GM21447 (cell line): ENCODE measurements around the gene SYT1.
"Not testable (repeated sequence)": the region's sequence is repeated elsewhere in the genome, so short reads cannot be mapped to it uniquely, and the experiment has no call there.

ENCODE experiments used
- ATAC-seq: cut with Tn5 transposase; IDR thresholded peaks from one replicate; pipeline ENCODE4 v1.9.1; 2021; ENCODE audit not compliant: unreplicated experiment

SYT1 gene

DNA sequence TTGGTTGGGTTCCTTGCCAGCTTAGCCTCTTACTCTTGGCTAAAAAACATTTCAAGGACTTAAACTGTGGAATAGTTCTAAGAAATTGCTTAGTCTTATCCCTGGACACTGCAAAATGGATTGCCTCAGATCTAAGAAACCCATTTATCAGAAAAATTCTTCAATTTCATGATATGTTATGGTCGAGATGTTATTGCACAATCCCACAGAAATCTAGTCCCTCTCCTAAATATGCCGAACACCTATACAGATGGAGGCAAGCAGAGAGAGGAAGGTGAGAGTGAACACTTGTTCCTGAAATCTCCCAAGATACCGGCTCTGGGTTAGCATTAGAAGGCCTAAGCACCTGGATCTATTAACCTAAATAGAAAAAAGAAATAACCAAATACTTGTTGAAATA, 559.0 kb downstream of the SYT1 start:
- no peak for ATAC-seq

DNA sequence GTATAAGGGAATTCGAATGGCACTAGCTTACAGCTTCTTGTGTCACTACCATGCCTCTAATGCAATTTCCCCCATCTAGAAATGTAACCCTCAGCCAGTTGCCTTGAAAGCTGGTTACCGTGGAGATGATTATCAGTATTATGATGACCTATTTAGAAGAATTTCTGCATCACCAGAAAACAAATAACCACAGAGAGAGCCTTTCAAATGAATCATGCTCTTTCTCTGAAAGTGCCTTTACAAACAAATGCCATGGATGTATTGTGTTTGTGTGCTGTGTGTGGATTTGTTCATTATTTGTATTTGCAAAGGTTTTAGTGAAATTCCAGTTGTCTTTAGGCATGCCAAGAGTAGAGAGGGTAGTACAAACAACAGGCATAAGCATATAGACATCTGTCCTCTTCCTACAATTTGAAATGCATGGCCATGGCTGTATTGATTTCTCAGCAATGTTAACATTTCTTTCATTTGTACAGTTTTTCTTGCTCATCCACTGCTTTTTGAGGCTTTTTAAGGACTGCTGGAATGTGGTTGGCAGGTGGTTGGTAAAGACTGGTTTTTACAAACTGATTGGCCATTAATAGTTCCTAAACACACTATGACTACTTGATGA, 559.6 kb downstream of the SYT1 start:
- ATAC-seq: no peak

DNA sequence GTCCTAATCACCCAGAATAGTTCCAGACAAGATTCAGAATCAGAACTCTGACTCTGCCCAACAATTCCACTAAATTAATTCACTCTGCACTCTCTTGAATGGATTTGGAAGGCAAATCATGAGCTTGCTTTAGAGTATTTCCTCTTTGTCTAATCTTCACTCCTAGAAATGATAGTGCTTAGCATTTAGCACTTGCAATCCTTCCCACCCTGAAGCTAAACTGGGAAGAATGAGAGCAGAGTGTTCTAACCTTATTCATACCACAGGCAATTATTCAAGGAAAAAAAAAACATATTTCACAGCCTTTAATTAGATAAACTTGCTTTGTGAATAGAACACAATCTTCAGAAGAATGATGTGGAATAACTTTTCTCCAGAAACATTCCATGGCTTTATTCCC, 561.5 kb downstream of the SYT1 start:
- ATAC-seq: no peak

DNA sequence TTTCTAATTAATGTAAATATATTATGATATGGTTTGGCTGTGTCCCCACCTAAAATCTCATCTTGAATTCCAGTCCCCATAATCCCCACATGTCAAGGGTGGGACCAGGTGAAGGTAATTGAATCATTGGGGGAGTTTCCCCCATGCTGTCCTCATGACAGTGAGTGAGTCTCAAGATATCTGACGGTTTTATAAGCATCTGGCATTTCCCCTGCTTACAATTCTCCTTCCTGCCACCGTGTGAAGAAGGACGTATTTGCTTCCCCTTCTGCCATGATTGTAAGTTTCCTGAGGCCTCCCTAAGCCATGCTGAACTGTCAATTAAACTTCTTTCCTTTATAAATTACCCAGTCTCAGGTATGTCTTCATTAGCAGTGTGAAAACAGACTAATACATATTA, 562.2 kb downstream of the SYT1 start:
- ATAC-seq: not testable (repeated sequence)

DNA sequence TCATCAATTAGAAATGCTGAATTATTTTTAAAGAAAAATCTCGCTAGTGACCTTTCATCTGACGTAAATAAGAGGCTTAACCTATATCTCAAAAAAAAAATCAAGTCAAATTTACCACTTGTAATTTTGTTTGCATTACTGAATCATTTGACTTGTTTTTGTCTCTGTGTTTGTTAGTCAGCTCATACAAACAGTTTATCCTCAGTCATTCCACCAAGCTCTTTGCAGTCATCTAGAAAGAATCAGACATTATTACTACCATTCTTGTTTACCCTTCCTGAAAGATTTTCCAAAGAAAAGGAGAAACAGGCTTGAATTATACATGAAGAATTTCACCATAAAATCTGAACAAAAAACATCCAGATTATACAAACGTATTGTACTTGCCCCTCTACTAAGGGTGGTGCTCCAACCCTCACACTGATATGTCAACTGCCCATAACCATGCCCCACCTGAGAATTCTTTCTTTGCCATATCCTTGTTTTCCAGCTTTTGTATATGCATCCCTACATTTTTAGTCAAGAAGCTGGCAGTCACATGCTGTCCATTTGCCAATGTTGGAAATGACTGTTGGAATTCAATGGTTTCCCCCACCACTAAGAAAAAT, 569.0 kb downstream of the SYT1 start:
- ATAC-seq: no peak

DNA sequence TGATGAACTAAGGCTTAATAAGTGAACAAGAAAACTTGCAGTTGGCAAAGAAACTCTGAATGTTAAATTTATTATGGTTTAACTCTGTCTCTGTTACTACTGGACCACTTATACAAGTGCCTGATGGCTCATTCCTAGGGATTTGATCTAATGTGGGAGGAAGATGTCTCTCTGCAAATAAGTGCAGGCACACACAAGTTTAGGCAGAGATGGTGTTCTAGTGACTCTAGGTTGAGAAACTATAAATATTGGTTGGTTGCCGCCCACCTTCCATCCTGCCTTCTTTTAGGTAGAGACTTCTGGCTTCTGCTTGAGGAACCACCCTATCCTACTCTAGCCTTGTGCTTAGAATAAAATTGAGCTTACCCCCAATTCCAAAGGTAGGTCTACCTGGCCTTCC, 570.0 kb downstream of the SYT1 start:
- no peak for ATAC-seq

DNA sequence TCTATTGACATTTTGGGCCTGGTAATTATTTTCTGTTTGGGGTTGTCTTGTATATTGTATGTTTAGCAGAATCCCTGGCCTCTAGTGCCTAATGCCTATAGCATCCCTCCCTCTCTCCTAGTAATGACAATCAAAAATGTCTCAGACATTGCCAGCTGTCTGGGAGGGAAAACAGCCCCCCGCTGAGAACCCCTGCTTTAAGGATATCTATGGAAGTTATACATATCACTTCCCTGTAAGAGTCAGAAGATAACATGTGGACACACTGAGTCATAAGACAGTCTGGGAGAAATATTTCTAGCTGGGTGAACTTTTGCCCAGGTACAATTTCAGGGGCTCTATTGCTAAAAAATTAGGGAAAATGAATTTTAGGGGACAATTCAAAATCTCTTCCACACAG, 571.2 kb downstream of the SYT1 start:
- no peak for ATAC-seq

DNA sequence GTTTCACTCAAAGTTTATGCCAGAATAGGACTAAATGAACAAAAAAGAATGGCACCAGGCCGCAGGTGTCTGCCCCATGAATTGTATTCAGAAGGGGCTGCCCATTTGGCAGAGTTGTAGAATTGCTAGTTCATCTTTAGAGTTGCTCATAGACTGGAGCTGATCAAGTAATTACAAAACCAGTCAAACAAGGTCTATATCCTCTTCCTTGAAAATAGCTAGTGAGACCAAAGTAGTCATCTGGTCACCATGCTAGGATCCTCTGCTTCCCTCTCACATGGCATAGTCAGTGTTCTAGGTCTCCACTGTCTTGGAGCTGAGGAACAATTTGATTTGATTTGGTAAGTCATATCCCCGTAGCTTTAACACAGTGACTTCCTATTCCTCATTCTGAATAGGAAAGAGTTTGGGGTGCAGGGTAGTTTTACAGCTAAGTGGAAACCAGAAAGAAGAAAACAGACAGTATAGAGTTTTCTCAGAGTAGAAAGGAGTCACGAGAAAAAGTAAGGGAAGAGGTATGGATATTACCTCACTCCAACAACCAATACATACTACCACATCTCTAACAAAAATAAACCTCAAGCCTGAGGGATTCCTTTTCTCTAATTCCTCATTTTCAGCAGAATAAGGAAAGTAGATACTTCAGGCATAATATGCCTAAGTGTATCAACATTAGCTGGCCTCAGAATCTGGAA, 574.1 kb downstream of the SYT1 start:
- no peak for ATAC-seq

DNA sequence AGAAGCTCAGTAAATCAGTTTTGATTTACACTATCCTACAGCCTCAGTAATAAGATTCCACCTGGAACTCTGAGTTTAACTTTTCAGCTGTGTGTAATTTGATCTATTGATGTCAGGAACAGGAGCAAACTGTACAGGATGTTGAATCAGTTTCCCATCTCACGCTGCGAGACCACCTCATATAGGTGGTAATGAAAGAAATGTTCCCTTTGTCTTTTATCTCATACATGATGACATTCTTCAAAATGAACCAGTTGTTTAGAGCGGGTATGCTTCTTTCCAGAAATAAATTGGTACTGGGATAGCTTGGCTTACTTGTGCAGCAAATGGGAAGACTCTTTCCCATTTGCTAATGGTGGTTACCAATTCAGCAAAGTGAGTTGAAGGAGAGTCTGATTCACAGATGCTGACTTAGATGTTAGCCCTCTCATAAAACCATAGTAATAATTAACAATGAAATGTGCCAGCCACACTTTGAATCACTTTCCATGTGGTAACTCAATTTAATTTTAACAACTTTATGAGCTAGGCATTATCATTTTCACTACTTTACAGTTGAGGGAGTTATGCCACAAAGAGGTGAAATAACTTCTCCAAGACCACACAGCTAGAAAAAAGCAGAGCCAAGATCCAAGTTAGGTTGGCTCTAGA, 574.7 kb downstream of the SYT1 start:
- ATAC-seq: no peak

DNA sequence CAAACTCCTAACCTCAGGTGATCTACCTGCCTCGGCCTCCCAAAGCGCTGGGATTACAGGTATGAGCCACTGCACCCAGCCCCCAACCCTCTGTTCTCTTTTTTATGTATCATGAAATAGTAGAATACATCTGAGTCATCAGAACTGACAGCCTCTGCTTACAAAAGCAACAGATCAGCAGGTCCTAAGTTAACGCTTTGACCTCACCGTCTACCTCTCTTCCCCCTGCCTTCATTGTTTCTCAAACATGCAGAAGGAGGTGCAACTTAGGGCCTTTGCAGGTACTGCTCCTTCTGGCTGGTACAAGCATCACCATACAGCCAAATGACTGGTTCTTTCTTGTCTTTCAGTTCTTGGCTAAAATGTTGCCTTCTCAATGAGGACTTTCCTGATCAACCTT, 577.0 kb downstream of the SYT1 start:
- no peak for ATAC-seq

DNA sequence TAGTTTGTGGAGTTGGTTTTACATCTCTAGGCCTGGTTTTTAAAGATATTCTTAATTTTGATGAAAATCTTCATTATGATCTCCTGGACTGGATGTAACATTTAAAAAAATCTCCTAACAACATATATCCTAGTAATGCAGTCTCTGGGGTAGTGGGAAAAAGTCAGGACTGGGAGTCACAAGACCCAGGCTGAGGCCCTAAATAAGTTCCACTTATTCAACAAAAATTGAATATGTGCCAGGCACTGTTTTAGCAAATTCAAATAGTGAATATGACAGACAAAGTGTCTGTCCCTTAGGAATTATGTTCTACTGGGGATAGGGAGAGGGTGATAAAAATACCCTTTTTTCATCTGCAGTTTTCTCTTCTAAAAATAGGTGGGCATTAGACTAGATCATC, 577.8 kb downstream of the SYT1 start:
- ATAC-seq: no peak

DNA sequence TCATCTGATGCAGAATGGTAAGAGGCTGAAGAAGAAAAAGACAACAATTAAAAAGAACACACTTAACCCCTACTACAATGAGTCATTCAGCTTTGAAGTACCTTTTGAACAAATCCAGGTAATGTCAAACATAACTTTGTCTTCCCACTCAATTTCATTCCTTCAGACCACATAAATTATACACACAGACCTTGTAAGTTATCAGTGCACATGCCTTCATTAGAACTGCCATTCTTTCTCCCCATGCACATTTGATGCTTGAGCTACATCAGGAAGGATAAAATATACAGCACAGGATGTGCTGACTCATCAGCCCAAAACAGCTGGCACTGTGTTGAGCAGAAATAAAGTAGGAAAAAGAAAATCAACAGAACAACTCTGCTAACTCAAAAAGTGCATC, 579.5 kb downstream of the SYT1 start:
- ATAC-seq: no peak

DNA sequence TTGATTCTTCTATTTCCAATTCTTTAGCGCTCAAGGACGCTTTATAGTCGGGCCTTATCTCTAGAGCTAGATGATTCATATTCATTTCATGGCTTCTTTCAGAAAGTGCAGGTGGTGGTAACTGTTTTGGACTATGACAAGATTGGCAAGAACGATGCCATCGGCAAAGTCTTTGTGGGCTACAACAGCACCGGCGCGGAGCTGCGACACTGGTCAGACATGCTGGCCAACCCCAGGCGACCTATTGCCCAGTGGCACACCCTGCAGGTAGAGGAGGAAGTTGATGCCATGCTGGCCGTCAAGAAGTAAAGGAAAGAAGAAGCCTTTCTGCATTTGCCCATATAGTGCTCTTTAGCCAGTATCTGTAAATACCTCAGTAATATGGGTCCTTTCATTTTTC, 584.2 kb downstream of the SYT1 start:
- ATAC-seq: no peak

DNA sequence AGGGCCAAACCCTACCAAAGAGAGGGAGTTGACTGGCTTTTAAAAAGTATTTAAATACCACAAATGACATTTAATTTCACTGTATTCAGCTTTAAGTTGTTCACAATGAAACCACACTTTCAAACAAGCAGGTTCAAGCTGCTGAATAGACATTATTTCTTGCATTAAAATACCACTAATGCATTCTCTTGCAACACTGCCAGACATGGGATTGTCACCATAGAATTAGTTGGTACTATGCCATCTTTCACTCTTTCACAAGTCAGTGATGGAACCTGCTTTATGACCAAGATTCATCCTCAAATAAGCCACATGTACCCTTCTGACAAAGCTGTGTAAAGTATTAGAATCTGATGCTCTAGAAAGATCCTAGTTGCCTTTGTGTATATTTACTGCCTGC, 586.8 kb downstream of the SYT1 start:
- no peak for ATAC-seq

DNA sequence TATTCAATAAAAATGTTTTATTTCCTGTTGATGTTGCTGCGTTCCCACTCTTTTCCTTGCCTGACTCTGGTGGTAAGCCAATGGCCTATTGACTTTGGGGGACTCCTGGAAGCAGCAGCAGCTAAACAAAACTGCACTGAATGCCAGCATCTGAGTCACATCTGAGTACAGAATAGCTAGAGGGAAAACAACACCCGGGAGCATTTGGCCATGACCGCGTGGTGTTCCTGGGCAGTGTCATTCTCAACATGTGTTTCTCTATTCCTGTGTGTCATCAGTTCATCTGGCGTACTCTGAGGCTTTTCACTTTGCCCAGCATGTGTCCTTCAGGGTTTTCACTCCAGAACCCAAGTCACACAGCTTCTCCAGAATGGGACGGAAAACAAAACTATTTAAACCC, 587.4 kb downstream of the SYT1 start:
- ATAC-seq: no peak

DNA sequence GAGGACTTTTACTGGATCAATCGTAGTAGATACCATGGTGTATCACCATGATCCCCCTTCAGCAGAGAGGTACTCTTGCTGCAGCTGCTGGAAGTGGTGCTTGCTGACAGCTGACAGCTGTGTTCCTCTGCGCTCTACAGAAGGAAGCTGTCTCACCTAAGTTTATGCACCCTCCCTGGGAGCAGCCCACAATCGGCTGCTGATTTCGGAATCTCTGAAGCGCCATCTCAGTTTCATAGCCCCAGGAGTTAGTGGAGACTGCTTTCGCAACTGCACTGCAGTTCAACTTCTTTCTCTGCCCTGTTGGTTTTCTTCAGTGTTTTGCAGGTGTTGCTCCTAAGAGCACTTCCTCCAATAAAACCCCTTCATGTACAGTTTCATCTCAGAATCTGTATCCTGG, 588.3 kb downstream of the SYT1 start:
- ATAC-seq: no peak

DNA sequence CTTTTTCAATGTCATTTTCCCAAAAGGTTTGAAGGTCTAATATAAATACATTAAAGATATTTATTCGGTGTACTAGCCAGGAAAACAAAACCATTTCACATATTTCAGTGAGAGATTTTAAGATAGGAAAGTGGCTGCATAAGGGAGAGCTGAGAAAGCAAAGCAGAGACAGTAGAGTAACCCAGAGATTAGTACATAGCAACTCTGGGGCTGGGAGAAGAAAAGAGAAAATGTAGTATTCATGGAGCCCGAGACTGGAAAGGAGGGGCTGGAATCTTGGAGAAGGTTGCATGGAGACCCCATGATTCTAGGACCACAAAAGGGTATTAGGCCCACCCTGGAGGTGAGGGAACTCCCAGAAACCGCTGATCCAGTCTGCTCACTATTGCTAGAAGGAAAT, 589.2 kb downstream of the SYT1 start:
- ATAC-seq: no peak

DNA sequence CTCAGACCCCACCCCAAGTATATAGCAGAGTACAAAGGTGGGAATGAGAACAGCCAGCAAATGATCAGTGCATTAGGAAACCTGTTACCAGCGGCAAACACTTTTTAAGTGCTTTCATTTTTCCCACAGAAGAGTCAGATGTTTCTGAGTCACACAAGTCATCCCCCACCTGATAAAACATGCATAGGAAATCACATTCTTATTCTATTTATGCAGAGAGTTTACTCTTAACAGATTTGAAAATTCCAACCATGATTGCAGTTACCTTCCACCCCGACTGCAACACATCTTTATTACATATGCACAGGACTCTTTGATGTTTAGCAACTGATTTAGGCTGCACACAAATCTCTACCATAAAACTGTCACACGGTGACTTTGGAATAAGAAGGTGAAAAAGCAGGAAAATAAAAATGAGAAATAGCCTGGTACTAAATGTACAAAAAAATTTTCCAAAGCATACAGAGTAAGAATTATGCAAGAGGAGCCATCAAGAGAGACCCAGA, 589.8 kb downstream of the SYT1 start:
- ATAC-seq: no peak

DNA sequence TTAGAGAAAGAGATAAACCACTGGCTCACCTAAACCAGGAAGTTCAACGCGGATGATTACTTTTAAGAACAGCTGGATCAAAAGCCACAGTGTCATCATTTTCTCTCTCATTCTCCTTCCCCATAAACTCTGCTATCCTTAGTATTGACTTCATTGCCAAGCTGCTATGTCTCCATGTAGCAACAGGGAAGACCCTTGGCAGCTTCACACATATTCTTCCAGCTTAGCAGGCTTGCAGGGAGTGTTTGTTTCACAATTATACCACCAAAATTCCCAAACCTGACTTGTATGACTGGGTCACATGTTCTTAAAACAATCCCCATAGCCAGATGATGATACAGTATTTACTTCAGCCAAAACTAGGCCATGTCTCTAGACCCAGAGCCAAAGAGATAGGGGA, 590.7 kb downstream of the SYT1 start:
- no peak for ATAC-seq

DNA sequence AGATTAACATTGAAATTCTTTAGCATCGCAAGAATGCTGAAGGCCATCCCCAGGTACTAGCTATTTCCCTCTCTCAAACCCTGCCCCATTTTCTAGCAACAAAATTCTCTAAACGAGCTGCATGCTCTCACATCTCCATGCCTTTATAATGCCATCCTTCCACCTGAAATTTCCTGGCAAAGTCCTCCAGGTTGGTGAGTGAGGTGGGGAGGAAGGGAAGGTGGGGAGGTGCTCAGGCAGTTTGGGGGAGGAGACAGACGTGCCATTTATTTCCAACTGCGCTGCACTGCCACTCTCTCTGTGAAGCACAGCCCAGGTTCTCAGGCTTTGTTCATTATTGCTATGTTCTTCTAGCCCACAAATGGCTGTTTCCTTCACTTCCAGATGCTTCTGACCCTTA, 617.7 kb downstream of the SYT1 start:
- ATAC-seq: no peak

DNA sequence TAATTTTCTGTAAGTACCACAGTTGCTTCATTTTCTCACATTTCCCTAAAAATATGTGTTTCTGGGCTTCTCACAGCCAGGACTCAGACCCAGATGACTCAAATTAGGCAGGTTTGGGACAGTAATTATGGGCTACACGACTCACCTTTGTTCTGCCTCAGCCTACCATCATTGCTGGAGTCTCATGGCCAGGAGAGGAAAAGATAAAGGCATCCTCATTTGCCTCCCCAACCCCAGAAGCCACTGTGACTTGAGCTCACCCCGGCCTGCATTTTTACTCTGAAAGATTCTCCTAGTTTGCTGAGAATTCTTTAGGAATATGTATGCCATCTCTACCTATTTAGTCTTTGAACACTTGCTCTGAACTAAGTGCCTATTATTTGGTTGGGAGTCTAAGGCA, 618.3 kb downstream of the SYT1 start:
- no peak for ATAC-seq

DNA sequence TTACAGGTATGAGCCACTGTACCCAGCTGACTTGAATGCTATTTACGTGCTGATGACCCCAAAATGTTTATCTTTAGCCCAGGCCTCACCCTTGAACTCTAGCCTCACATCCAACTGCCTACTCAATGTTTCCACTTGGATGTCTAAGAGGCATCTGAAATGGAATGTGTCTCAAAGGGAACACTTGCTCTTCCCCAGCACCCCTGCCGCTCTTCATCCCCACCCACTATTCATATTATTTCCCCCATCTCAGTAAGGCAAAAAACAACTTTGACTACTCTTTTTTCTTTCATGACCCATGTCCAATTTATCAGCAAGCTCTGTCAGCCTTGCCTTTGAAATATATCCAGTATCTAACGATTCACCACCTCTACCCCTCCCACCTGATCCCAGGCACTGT, 621.6 kb downstream of the SYT1 start:
- ATAC-seq: no peak
